PC-3 (cell line): ENCODE measurements around the gene DICER1. TPM values are rescaled to one million over a fixed set of nuclear protein-coding genes. Genes with fewer than 3 reads are reported as not detected.

ENCODE experiments used
- ATAC-seq: fragments of 200-7000 bp; cut with Tn5 transposase; 2 replicates; pipeline ENCODE4 v1.9.1; 2020; ENCODE audit warnings: mild to moderate bottlenecking, moderate library complexity
- BruUV-seq: library from RNA; stranded (reverse); fragments of 400-500 nt; replicated peaks from 2 replicates; lab custom pipeline; 2021; lab: Mats Ljungman, UMichigan
- CTCF ChIA-PET: fragments of 300-600 bp; sonication (Branson Sonifier 250); formaldehyde crosslinking; loops from one replicate; lab custom pipeline; 2022; ENCODE audit warnings: antibody characterized with exemption; lab: Charles Lee
- POLR2A ChIA-PET: fragments of 300-600 bp; sonication (Branson Sonifier 250); formaldehyde crosslinking; loops from one replicate; lab custom pipeline; 2022; ENCODE audit warnings: antibody characterized with exemption; ENCODE audit not compliant: unreplicated experiment; lab: Charles Lee
- DNase-seq: peaks from one replicate; pipeline ENCODE4 v3.0.0-alpha.2; 2015
- H2AFZ ChIP-seq: fragments of 300-600 bp; sonication (generic); 2 replicates; pipeline ENCODE4 v1.6.0; 2016; ENCODE audit warnings: antibody characterized with exemption, low read length
- H3F3A ChIP-seq: fragments of 300-600 bp; sonication (generic); one replicate; pipeline ENCODE4 v1.6.0; 2017; ENCODE audit warnings: antibody characterized with exemption, low read length, control low read depth, mild to moderate bottlenecking; ENCODE audit not compliant: unreplicated experiment
- H3K27ac ChIP-seq: fragments of 300-600 bp; sonication (generic); 2 replicates; pipeline ENCODE4 v1.5.1; 2016; ENCODE audit warnings: mild to moderate bottlenecking, low read length
- H3K27me3 ChIP-seq: fragments of 300-600 bp; sonication (generic); 2 replicates; pipeline ENCODE4 v1.6.1; 2016; ENCODE audit warnings: low read length, mixed read lengths
- H3K36me3 ChIP-seq: fragments of 300-600 bp; sonication (generic); 2 replicates; pipeline ENCODE4 v1.6.1; 2016; ENCODE audit warnings: low read depth, mixed run types, low read length, mixed read lengths
- H3K4me1 ChIP-seq: fragments of 300-600 bp; sonication (generic); 2 replicates; pipeline ENCODE4 v1.5.1; 2016; ENCODE audit warnings: low read length; ENCODE audit not compliant: insufficient read depth
- H3K4me2 ChIP-seq: fragments of 300-600 bp; sonication (generic); 2 replicates; pipeline ENCODE4 v1.6.0; 2016; ENCODE audit warnings: low read length
- H3K4me3 ChIP-seq: fragments of 300-600 bp; sonication (generic); 2 replicates; pipeline ENCODE4 v1.5.1; 2016; ENCODE audit warnings: mild to moderate bottlenecking, low read length, mixed read lengths
- H3K79me2 ChIP-seq: fragments of 300-600 bp; sonication (generic); 2 replicates; pipeline ENCODE4 v1.6.1; 2017; ENCODE audit warnings: low read length, mixed read lengths
- H3K9ac ChIP-seq: fragments of 300-600 bp; sonication (generic); 2 replicates; pipeline ENCODE4 v1.6.0; 2016; ENCODE audit warnings: mild to moderate bottlenecking, low read length
- H3K9me2 ChIP-seq: fragments of 300-600 bp; sonication (generic); replicated peaks from 2 replicates; pipeline ENCODE4 v1.6.1; 2016; ENCODE audit warnings: mixed run types, low read length, mixed read lengths
- H3K9me3 ChIP-seq: fragments of 300-600 bp; sonication (generic); 2 replicates; pipeline ENCODE4 v1.6.1; 2016; ENCODE audit warnings: low read length, mixed read lengths
- H4K20me1 ChIP-seq: fragments of 300-600 bp; sonication (generic); 2 replicates; pipeline ENCODE4 v1.6.1; 2016; ENCODE audit warnings: low read length, mixed read lengths
- CTCF ChIP-seq: fragments of 300-600 bp; sonication (generic); conservative IDR thresholded peaks from 2 replicates; pipeline ENCODE4 v1.5.1; 2017; ENCODE audit warnings: antibody characterized with exemption, low read depth, mild to moderate bottlenecking, low read length
- EZH2 ChIP-seq: fragments of 300-600 bp; sonication (generic); IDR thresholded peaks from one replicate; pipeline ENCODE4 v1.6.1; 2017; ENCODE audit warnings: antibody characterized with exemption, mild to moderate bottlenecking, low read length; ENCODE audit not compliant: unreplicated experiment
- EZH2phosphoT487 ChIP-seq: fragments of 300-600 bp; sonication (generic); IDR thresholded peaks from 2 replicates; pipeline ENCODE4 v1.6.1; 2018; ENCODE audit warnings: mild to moderate bottlenecking, antibody characterized with exemption, low read length, borderline replicate concordance
- intact Hi-C: fragments of 100-400 bp; cut with micrococcal nuclease; formaldehyde crosslinking; loops from 2 replicates; pipeline ENCODE4 v1.9.0; 2023
- total RNA-seq: library from RNA; depleted of rRNA; stranded (reverse); fragments of >200 nt; gene quantifications from 2 replicates; pipeline ENCODE4 v1.2.3, GENCODE V29; 2014

The DICER1 gene
- total RNA-seq, 1 experiment from 2014 or later = 29.9 TPM

- Histone ChIP-seq H3K27me3 (no peaks in the 10 kb centered on the region), H3K9me3 (no peaks in the 10 kb centered on the region), H4K20me1 (no peaks in the 10 kb centered on the region), H3K36me3 (peaks cover 37% of the 10 kb centered on the region), H3K4me1 (no peaks in the 10 kb centered on the region), H3K9me2 (no peaks in the 10 kb centered on the region), H3K4me2 (no peak overlapping the region), H3K27ac (no peak overlapping the region), H3F3A (no peaks in the 10 kb centered on the region), H3K79me2 (no peaks in the 10 kb centered on the region), H2AFZ (no peak overlapping the region), H3K9ac (no peak overlapping the region), H3K4me3 (no peak overlapping the region)
- DNase-seq (no peak), ATAC-seq (no peak)
- CTCF ChIA-PET = no interaction called here
- TF ChIP-seq EZH2phosphoT487 (no peak), CTCF (no peak), EZH2 (no peak)
- intact Hi-C loops = no loop called here
- POLR2A ChIA-PET = no interaction called here
- no TSS peak for BruUV-seq
These were observed 68.7 kb downstream of the DICER1 start for GRCh38 chr14:95088665-95089064.

- Histone ChIP-seq H3K4me3 (no peak overlapping the region), H3K79me2 (no peaks in the 10 kb centered on the region), H2AFZ (no peak overlapping the region), H3K4me1 (no peaks in the 10 kb centered on the region), H4K20me1 (no peaks in the 10 kb centered on the region), H3K27me3 (no peaks in the 10 kb centered on the region), H3F3A (no peaks in the 10 kb centered on the region), H3K27ac (no peak overlapping the region), H3K36me3 (peaks cover 31% of the 10 kb centered on the region), H3K9me3 (no peaks in the 10 kb centered on the region), H3K9ac (no peak overlapping the region), H3K9me2 (no peaks in the 10 kb centered on the region), H3K4me2 (no peak overlapping the region)
- BruUV-seq = no TSS peak
- intact Hi-C loops = no loop called here
- POLR2A ChIA-PET = no interaction called here
- ATAC-seq (no peak), DNase-seq (no peak)
- no peak for TF ChIP-seq CTCF
- TF ChIP-seq EZH2phosphoT487 = no peak
- TF ChIP-seq EZH2 = no peak
- CTCF ChIA-PET = no interaction called here
These were observed 69.7 kb downstream of the DICER1 start for GRCh38 chr14:95087619-95088018.

- no peaks in the 10 kb centered on the region for H3F3A ChIP-seq
- peaks cover 19% of the 10 kb centered on the region for H3K36me3 ChIP-seq
- H2AFZ ChIP-seq = no peak overlapping the region
- H3K27me3 ChIP-seq = no peaks in the 10 kb centered on the region
- no peaks in the 10 kb centered on the region for H3K9me2 ChIP-seq
- no TSS peak for BruUV-seq
- ChIA-PET POLR2A (no interaction called here), CTCF (no interaction called here)
- DNase-seq = no peak
- H3K4me3 ChIP-seq = no peak overlapping the region
- H3K79me2 ChIP-seq = no peaks in the 10 kb centered on the region
- TF ChIP-seq CTCF (no peak), EZH2phosphoT487 (no peak), EZH2 (no peak)
- H3K9me3 ChIP-seq = no peaks in the 10 kb centered on the region
- no peaks in the 10 kb centered on the region for H4K20me1 ChIP-seq
- no peaks in the 10 kb centered on the region for H3K4me1 ChIP-seq
- H3K9ac ChIP-seq = no peak overlapping the region
- H3K27ac ChIP-seq = no peak overlapping the region
- ATAC-seq = no peak
- intact Hi-C loops = no loop called here
- no peak overlapping the region for H3K4me2 ChIP-seq
These were observed 72.0 kb downstream of the DICER1 start for GRCh38 chr14:95085321-95085720.
